ENCODE data around the gene CFAP74. TPM values are rescaled to one million over a fixed set of nuclear protein-coding genes. Genes with fewer than 3 reads are reported as not detected.

Gene CFAP74
- total and polyA plus RNA-seq, 2 of the 13 experiments (the other 11 are each of a cell fraction or from before 2014, with no cell fraction given): 0.27 to 0.62 TPM

DNA sequence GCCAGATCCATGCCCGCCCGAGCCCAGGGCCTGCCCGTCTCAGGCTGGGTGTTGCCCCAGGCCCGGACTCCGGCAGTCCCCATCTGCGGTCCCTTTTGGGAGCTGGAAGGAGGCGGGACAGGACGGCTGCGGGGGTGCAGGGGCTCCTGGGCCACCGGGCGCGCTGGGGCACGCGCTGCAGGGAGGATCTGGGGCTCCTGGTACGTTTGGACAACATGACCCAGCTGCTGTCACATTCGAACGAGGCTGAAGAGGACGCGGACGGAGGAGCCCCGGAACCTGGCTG is 95.1 kb downstream of the CFAP74 start (continued):
- TF ChIP-seq, protein P1, sequence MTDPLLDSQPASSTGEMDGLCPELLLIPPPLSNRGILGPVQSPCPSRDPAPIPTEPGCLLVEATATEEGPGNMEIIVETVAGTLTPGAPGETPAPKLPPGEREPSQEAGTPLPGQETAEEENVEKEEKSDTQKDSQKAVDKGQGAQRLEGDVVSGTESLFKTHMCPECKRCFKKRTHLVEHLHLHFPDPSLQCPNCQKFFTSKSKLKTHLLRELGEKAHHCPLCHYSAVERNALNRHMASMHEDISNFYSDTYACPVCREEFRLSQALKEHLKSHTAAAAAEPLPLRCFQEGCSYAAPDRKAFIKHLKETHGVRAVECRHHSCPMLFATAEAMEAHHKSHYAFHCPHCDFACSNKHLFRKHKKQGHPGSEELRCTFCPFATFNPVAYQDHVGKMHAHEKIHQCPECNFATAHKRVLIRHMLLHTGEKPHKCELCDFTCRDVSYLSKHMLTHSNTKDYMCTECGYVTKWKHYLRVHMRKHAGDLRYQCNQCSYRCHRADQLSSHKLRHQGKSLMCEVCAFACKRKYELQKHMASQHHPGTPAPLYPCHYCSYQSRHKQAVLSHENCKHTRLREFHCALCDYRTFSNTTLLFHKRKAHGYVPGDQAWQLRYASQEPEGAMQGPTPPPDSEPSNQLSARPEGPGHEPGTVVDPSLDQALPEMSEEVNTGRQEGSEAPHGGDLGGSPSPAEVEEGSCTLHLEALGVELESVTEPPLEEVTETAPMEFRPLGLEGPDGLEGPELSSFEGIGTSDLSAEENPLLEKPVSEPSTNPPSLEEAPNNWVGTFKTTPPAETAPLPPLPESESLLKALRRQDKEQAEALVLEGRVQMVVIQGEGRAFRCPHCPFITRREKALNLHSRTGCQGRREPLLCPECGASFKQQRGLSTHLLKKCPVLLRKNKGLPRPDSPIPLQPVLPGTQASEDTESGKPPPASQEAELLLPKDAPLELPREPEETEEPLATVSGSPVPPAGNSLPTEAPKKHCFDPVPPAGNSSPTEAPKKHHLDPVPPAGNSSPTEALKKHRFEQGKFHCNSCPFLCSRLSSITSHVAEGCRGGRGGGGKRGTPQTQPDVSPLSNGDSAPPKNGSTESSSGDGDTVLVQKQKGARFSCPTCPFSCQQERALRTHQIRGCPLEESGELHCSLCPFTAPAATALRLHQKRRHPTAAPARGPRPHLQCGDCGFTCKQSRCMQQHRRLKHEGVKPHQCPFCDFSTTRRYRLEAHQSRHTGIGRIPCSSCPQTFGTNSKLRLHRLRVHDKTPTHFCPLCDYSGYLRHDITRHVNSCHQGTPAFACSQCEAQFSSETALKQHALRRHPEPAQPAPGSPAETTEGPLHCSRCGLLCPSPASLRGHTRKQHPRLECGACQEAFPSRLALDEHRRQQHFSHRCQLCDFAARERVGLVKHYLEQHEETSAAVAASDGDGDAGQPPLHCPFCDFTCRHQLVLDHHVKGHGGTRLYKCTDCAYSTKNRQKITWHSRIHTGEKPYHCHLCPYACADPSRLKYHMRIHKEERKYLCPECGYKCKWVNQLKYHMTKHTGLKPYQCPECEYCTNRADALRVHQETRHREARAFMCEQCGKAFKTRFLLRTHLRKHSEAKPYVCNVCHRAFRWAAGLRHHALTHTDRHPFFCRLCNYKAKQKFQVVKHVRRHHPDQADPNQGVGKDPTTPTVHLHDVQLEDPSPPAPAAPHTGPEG (CRISPR knock-in tag; IDR thresholded peaks at IDR 0.05): 0 out of 2 replicates have a peak, but pooled peaks have one; percentile 63
- TF ChIP-seq, protein P2, sequence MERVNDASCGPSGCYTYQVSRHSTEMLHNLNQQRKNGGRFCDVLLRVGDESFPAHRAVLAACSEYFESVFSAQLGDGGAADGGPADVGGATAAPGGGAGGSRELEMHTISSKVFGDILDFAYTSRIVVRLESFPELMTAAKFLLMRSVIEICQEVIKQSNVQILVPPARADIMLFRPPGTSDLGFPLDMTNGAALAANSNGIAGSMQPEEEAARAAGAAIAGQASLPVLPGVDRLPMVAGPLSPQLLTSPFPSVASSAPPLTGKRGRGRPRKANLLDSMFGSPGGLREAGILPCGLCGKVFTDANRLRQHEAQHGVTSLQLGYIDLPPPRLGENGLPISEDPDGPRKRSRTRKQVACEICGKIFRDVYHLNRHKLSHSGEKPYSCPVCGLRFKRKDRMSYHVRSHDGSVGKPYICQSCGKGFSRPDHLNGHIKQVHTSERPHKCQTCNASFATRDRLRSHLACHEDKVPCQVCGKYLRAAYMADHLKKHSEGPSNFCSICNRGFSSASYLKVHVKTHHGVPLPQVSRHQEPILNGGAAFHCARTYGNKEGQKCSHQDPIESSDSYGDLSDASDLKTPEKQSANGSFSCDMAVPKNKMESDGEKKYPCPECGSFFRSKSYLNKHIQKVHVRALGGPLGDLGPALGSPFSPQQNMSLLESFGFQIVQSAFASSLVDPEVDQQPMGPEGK (CRISPR knock-in tag; IDR thresholded peaks at IDR 0.05): 0 out of 2 replicates have a peak, but pooled peaks have one; percentile 23
- TF ChIP-seq, protein P3, sequence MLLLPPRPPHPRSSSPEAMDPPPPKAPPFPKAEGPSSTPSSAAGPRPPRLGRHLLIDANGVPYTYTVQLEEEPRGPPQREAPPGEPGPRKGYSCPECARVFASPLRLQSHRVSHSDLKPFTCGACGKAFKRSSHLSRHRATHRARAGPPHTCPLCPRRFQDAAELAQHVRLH (CRISPR knock-in tag; IDR thresholded peaks at IDR 0.05; ENCODE audit: borderline replicate concordance, low read depth): peak; percentile 4; the same call in 1 of the 2 replicates

Data from HepG2 (cell line).